Measurements from ENCODE around the gene ASIC4.

ASIC4 gene

GRCh38 chr2:219531639-219532377 lies 17.5 kb downstream of the ASIC4 start:
- no peak for DNase-seq (ENCODE audit: low read depth in 2 of 3, low spot score in 2 of 3)

- no peak for DNase-seq (ENCODE audit: low read depth in 2 of 3, low spot score in 2 of 3)
Observed at GRCh38 chr2:219532378-219532649, 18.0 kb downstream of the ASIC4 start.

GRCh38 chr2:219533930-219534661 lies 19.8 kb downstream of the ASIC4 start:
- no peak for DNase-seq (ENCODE audit: low read depth in 2 of 3, low spot score in 2 of 3)

GRCh38 chr2:219536425-219536824 lies 22.1 kb downstream of the ASIC4 start:
- no peak for DNase-seq (ENCODE audit: low read depth in 2 of 3, low spot score in 2 of 3)

- no peak for DNase-seq (ENCODE audit: low read depth in 2 of 3, low spot score in 2 of 3)
Observed at GRCh38 chr2:219536967-219537366, 22.7 kb downstream of the ASIC4 start.

- DNase-seq (ENCODE audit: low read depth in 2 of 3, low spot score in 2 of 3) = no peak
Observed at GRCh38 chr2:219537657-219538488, 23.6 kb downstream of the ASIC4 start.

- DNase-seq (ENCODE audit: low read depth in 2 of 3, low spot score in 2 of 3) = no peak
Observed at GRCh38 chr2:219538504-219538951, 24.2 kb downstream of the ASIC4 start.

- DNase-seq (ENCODE audit: low read depth in 2 of 3, low spot score in 2 of 3) = no peak
Observed at GRCh38 chr2:219538956-219539788, 24.9 kb downstream of the ASIC4 start.

GRCh38 chr2:219539926-219540678 lies 25.8 kb downstream of the ASIC4 start:
- DNase-seq (ENCODE audit: low read depth in 2 of 3, low spot score in 2 of 3) = no peak

GRCh38 chr2:219540784-219541504 lies 26.7 kb downstream of the ASIC4 start:
- no peak for DNase-seq (ENCODE audit: low read depth in 2 of 3, low spot score in 2 of 3)

- peak; percentile 72 to 89 (median 75) for DNase-seq (ENCODE audit: low read depth in 2 of 3, low spot score in 2 of 3)
Observed at GRCh38 chr2:219541611-219542180, 27.4 kb downstream of the ASIC4 start.

- DNase-seq (ENCODE audit: low read depth in 2 of 3, low spot score in 2 of 3) = peak in 2 of 3 experiments; percentile 10 to 33
Observed at GRCh38 chr2:219542931-219543595, 28.8 kb downstream of the ASIC4 start.

- DNase-seq (ENCODE audit: low read depth in 2 of 3, low spot score in 2 of 3) = peak; percentile 80 to 88 (median 88)
Observed at GRCh38 chr2:219543596-219544358, 29.5 kb downstream of the ASIC4 start, which contains the start of the genes CHPF and TMEM198. CHPF (minus strand) TSS chr2:219543809; CDS start chr2:219543538, 271 bp downstream. TMEM198 (plus strand) TSS chr2:219544028; CDS start chr2:219544728, 700 bp downstream.

- DNase-seq (ENCODE audit: low read depth in 2 of 3, low spot score in 2 of 3) = no peak
Observed at GRCh38 chr2:219544567-219544966, 30.3 kb downstream of the ASIC4 start.

- DNase-seq (ENCODE audit: low read depth in 2 of 3, low spot score in 2 of 3) = no peak
Observed at GRCh38 chr2:219545295-219545942, 31.1 kb downstream of the ASIC4 start.

- DNase-seq (ENCODE audit: low read depth in 2 of 3, low spot score in 2 of 3) = no peak
Observed at GRCh38 chr2:219545943-219546352, 31.7 kb downstream of the ASIC4 start.

- DNase-seq (ENCODE audit: low read depth in 2 of 3, low spot score in 2 of 3) = no peak
Observed at GRCh38 chr2:219547621-219548020, 33.3 kb downstream of the ASIC4 start.
